Lower leg skin (tissue), 4 donors: ENCODE results near the gene MIPOL1. TPM values are rescaled to one million over a fixed set of nuclear protein-coding genes. Genes with fewer than 3 reads are reported as not detected.
"Not testable (repeated sequence)": the region's sequence is repeated elsewhere in the genome, so short reads cannot be mapped to it uniquely, and the experiment has no call there.

ENCODE experiments used
- DNase-seq, 2 donors: peaks; one replicate each; pipeline ENCODE4 v3.0.0-alpha.2; 2019; ENCODE audit warnings: low spot score in 2 of 2
- H3K4me3 ChIP-seq: fragments of 200-600 bp; sonication (generic); 2 replicates; pipeline ENCODE4 v1.5.1; 2017; ENCODE audit warnings: mild to moderate bottlenecking, low read depth; ENCODE audit not compliant: poor library complexity, severe bottlenecking
- POLR2A ChIP-seq, 2 donors: fragments of 450-650 bp; IDR thresholded peaks; one replicate each; pipeline ENCODE4 v1.6.1; 2016 to 2017; ENCODE audit warnings: antibody characterized with exemption in 2 of 2, mild to moderate bottlenecking in 1 of 2, moderate library complexity in 1 of 2
- WGBS, 2 donors: methylation state at CpG; one replicate each; pipeline ENCODE4 v1.1.5; 2018; 5-methylcytosine and 5-hydroxymethylcytosine counted together
- intact Hi-C: fragments of 100-400 bp; cut with DNase I; formaldehyde crosslinking; loops from one replicate; pipeline ENCODE4 v1.15.0; 2023; ENCODE audit warnings: low total_unique reads
- total RNA-seq, 4 donors: library from RNA; depleted of rRNA; stranded (reverse); fragments of >200 nt; gene quantifications; one replicate each; pipeline ENCODE4 v1.1.0, GENCODE V29; 2016
- TF ChIP-seq, protein P1 (sequence below), 3 donors: fragments of 450-650 bp; IDR thresholded peaks; one replicate each; pipeline ENCODE4 v1.5.1; 2016; ENCODE audit warnings: antibody characterized with exemption in 3 of 3, mild to moderate bottlenecking in 3 of 3, moderate library complexity in 2 of 3

Gene MIPOL1
- total RNA-seq, 4 donors from 2014 or later: 3.6 to 6.9 (median 5.9) TPM

DNA sequence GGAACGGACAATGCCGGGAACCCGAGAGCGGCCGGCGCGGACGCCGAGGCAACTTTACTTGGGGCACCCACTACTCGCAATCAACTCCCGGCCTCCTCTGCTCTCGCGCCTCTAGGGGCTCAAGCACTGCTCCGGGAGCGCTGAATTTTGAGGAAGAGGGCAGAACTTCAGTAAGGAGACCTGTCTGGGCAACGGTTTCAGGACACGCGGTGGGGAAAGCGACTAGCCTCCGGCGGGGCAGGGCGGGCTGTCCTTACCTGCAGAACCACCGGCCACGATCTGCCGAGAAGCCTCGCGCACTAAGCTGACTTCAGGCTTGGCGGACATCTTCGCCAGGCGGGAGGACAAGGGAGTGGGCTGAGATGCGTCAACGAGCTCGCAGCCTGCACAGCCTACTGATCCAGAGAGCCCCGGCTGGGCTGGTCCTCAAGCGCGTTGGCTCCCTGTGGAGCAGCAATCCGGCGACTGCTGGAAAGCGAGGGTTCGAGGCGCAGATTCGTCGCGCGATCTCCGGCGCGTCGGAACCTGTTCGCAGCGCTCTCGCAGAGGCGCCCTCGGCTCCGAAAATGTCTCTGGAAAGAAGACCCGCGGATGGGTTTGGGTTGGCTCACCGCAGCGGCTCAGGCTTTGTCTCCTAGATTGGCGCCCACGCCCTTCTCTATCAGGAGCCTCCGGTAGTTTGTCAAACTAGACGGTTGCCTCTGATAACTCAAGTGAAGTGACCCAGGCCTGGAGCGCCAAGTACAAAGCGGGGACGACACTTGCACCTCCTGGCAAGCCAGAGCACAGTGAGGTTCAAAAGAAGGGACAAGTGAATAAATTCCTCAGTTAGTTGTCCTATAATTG lies 25.5 kb upstream of the MIPOL1 start, which contains the start of gene SLC25A21:
TSS of gene SLC25A21 (minus strand) at position 583 of the 846 bp plus-strand sequence.
- H3K4me3 ChIP-seq: peak within 1 kb of the TSS; percentile 56
- TF ChIP-seq POLR2A (IDR thresholded peaks at IDR 0.05): no peak
- TF ChIP-seq, protein P1, sequence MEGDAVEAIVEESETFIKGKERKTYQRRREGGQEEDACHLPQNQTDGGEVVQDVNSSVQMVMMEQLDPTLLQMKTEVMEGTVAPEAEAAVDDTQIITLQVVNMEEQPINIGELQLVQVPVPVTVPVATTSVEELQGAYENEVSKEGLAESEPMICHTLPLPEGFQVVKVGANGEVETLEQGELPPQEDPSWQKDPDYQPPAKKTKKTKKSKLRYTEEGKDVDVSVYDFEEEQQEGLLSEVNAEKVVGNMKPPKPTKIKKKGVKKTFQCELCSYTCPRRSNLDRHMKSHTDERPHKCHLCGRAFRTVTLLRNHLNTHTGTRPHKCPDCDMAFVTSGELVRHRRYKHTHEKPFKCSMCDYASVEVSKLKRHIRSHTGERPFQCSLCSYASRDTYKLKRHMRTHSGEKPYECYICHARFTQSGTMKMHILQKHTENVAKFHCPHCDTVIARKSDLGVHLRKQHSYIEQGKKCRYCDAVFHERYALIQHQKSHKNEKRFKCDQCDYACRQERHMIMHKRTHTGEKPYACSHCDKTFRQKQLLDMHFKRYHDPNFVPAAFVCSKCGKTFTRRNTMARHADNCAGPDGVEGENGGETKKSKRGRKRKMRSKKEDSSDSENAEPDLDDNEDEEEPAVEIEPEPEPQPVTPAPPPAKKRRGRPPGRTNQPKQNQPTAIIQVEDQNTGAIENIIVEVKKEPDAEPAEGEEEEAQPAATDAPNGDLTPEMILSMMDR (IDR thresholded peaks at IDR 0.05): no peak
- peak; percentile 22 to 93 for DNase-seq
- 1 to 2% methylated on average over 53 to 56 of the region's 66 CpGs for WGBS, 2 donors
- intact Hi-C loops: no loop called here

DNA sequence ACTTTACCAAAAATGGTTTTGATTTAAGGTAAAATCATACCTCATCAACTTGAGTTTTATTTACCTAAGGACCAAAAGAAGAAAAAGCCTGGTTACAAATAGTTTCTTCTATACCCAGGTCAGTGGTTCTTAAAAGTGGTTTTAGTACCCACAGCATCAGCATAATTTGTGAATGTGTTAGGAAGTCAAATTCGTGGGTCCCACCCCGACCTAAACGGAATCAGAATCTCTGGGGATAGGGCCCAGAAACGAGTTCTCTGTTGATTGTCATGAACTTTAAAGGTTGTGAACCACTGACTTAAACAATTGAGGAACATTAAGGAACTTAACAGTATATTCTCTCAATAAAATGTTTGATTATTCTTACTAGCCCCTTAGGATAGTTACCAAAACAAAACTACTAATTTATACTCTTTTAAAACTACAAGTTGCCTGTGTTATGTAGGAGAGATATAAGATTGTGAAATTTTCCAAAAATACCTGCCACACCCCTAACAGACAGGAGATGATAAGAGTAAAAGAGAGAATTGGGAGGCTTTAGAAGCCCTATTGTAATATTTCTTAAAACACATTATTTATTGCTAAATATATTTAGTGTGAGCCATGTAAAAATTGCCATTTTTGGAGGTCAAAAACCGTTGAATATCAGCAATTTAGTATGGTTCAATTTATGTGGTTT lies 24.7 kb upstream of the MIPOL1 start:
- intact Hi-C loops: no loop called here
- TF ChIP-seq, protein P1 (IDR thresholded peaks at IDR 0.05): no peak
- no peak for TF ChIP-seq POLR2A (IDR thresholded peaks at IDR 0.05)
- no peak overlapping the region for H3K4me3 ChIP-seq
- no peak for DNase-seq
- 51 to 73% methylated on average over 5 of the region's 5 CpGs for WGBS, 2 donors

GRCh38 chr14:37179896-37180502 lies 17.7 kb upstream of the MIPOL1 start:
- TF ChIP-seq POLR2A (IDR thresholded peaks at IDR 0.05): no peak
- TF ChIP-seq, protein P1 (IDR thresholded peaks at IDR 0.05): no peak
- no peak overlapping the region for H3K4me3 ChIP-seq
- intact Hi-C loops: no loop called here
- WGBS, 2 donors: 89 to 91% methylated on average over 4 of the region's 4 CpGs
- DNase-seq: no peak

GRCh38 chr14:37180886-37181285 lies 16.9 kb upstream of the MIPOL1 start:
- not testable (repeated sequence) for H3K4me3 ChIP-seq
- WGBS, 2 donors: 97 to 98% methylated on average over 7 of the region's 7 CpGs

DNA sequence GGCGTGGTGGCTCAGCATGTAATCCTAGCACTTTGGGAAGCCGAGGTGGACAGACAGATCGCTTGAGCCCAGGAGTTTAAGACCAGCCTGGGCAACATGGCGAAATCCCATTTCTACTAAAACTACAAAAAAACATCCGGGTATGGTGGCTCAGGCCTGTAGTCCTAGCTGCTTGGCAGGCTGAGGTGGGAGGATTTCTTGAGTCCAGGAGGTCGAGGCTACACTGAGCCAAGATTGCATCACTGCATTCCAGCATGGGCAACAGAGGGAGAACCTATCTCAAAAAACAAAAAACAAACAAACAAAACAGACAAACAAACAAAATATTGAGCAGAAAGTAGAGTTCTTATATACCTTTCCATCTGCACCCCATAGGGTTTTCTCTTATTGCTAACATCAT lies 16.3 kb upstream of the MIPOL1 start:
- WGBS, 2 donors: 87 to 90% methylated on average over 6 of the region's 6 CpGs

More at GRCh38 chr14:37180886-37181285, 16.9 kb upstream of the MIPOL1 start:
- intact Hi-C loops, DNase-seq: not testable (repeated sequence)

GRCh38 chr14:37184520-37184919 lies 13.2 kb upstream of the MIPOL1 start:
- DNase-seq, H3K4me3 ChIP-seq, intact Hi-C loops: not testable (repeated sequence)
- WGBS, 2 donors: 88 to 89% methylated on average over 8 of the region's 8 CpGs

More for the DNA sequence above, 16.3 kb upstream of the MIPOL1 start:
- intact Hi-C loops: no loop called here
- DNase-seq: no peak
- no peak overlapping the region for H3K4me3 ChIP-seq
- TF ChIP-seq, protein P1 (IDR thresholded peaks at IDR 0.05): no peak
- no peak for TF ChIP-seq POLR2A (IDR thresholded peaks at IDR 0.05)
